Right atrium auricular region (tissue), 2 donors: ENCODE measurements around the gene VAX1. TPM values are rescaled to one million over a fixed set of nuclear protein-coding genes. Genes with fewer than 3 reads are reported as not detected.

Source experiments
- DNase-seq: peaks from one replicate; pipeline ENCODE4 v3.0.0-alpha.2; 2019; ENCODE audit warnings: low spot score
- H3K27ac ChIP-seq, 2 donors: fragments of 200-600 bp; sonication (generic); 1 replicate in 1 of 2; 2 replicates in 1 of 2; pipeline ENCODE4 v1.5.1; 2016 to 2019
- H3K27me3 ChIP-seq, 2 donors: fragments of 200-600 bp; sonication (generic); one replicate each; pipeline versions ENCODE4 v1.5.1 to v1.6.0; 2017 to 2019
- H3K36me3 ChIP-seq: fragments of 200-600 bp; sonication (generic); one replicate; pipeline ENCODE4 v1.5.1; 2016
- H3K4me1 ChIP-seq, 2 donors: fragments of 200-600 bp; sonication (generic); one replicate each; pipeline versions ENCODE4 v1.5.1 to v1.6.0; 2017 to 2019
- H3K4me3 ChIP-seq, 2 donors: fragments of 200-600 bp; sonication (generic); 1 replicate in 1 of 2; 2 replicates in 1 of 2; pipeline ENCODE4 v1.5.1; 2017 to 2019; ENCODE audit warnings: mild to moderate bottlenecking in 1 of 2, moderate library complexity in 1 of 2
- H3K9me3 ChIP-seq, 2 donors: fragments of 200-600 bp; sonication (generic); one replicate each; pipeline ENCODE4 v1.5.1; 2019
- total RNA-seq, 2 donors: library from RNA; depleted of rRNA; stranded (reverse); fragments of >200 nt; gene quantifications; one replicate each; pipeline ENCODE4 v1.1.0, GENCODE V29; 2016
- TF ChIP-seq, protein P1 (sequence below), 2 donors: fragments of 200-600 bp; sonication (generic); IDR thresholded peaks; one replicate each; pipeline ENCODE4 v1.5.1; 2019; ENCODE audit warnings: antibody characterized with exemption in 2 of 2

VAX1 gene
- total RNA-seq, 2 donors from 2014 or later = not detected

- Histone ChIP-seq H3K4me1 (peaks cover 0 to 14% of the 10 kb centered on the region in 2 donors), H3K4me3 (peak overlapping the region; percentile 11 to 43), H3K27me3 (peaks cover 0 to 6% of the 10 kb centered on the region in 2 donors), H3K9me3 (no peaks in the 10 kb centered on the region), H3K36me3 (no peaks in the 10 kb centered on the region), H3K27ac (no peak overlapping the region)
- peak; percentile 84 for DNase-seq
- TF ChIP-seq, protein P1, sequence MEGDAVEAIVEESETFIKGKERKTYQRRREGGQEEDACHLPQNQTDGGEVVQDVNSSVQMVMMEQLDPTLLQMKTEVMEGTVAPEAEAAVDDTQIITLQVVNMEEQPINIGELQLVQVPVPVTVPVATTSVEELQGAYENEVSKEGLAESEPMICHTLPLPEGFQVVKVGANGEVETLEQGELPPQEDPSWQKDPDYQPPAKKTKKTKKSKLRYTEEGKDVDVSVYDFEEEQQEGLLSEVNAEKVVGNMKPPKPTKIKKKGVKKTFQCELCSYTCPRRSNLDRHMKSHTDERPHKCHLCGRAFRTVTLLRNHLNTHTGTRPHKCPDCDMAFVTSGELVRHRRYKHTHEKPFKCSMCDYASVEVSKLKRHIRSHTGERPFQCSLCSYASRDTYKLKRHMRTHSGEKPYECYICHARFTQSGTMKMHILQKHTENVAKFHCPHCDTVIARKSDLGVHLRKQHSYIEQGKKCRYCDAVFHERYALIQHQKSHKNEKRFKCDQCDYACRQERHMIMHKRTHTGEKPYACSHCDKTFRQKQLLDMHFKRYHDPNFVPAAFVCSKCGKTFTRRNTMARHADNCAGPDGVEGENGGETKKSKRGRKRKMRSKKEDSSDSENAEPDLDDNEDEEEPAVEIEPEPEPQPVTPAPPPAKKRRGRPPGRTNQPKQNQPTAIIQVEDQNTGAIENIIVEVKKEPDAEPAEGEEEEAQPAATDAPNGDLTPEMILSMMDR (IDR thresholded peaks at IDR 0.05) = peak; percentile 63 to 79
Measured at GRCh38 chr10:117175901-117176534, 37.9 kb upstream of the VAX1 start.

DNA sequence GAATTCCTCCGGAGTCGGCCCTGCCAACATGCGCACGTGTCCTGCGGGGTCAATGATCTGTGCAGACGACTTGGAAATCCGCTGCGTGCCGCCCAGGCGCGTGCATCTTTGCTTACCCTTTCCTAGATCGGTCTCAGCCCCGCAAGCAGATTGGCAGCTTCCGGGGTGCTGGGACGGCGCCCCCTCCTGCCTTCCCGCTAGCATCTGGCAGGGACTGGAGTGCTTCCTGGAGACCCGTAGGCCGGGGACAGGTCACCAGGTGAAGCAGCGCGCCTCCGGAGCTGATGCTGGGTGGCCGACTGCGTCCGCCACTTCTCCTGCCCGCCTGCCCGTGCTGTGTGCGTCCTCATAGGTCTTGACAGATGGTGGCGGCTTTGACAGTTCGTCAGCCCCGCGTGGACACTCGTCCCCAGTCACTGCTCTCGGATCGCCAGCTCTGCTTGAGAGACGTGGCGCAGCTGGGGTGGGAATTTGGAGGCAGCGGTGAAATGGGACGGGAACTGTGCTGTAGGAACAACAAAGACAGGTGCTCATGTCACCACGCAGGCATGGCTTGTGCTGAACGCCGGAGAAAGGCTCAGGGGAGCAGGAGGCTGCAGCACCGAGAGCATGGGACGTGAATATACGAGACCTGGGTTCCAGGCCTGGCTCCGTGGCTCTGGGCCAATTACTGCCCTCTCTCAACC lies 37.3 kb upstream of the VAX1 start:
- Histone ChIP-seq H3K4me1 (peaks cover 0 to 14% of the 10 kb centered on the region in 2 donors), H3K4me3 (peak overlapping the region; percentile 11 to 43), H3K9me3 (no peaks in the 10 kb centered on the region), H3K36me3 (no peaks in the 10 kb centered on the region), H3K27ac (no peak overlapping the region), H3K27me3 (peaks cover 3 to 6% of the 10 kb centered on the region in 2 donors)
- no peak for DNase-seq
- TF ChIP-seq, protein P1 (IDR thresholded peaks at IDR 0.05) = peak; percentile 2 to 27

DNA sequence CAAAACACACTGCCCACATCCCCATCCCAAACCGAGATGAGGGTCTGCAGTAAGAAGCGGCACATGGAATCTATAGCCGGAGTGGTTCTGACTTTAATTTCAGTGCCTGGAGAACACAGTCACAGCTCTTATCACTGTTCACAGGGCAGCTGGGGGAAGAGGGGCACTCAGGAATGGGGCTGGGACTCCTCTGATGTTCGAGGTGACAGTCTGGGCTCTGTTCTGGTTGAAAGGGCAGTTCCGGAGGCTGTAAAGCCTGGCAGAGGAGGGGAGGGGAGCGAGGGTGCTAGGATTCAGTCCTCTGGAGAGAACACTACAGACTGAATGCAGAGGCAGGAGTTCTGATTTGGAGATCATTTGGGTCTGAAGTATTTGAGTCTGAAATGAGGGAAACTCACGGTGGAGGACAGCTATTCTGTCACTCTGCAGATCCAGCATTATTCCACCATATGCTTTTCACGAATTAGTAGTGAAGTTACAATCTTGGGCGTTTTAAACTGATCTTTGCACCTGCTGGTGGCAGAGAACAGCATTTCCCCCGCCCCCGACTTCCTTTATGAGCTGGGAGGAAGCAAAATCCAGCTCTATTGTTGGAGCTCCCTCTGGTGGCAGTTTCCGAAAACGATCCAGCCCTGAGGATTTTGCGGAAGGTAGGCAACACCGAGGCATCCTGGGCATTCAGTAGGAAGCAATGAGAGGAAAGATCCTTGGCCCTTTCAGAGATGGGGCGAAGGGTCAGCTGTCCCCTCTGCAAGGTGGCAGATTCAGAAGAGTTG lies 36.6 kb upstream of the VAX1 start:
- peaks cover 0 to 14% of the 10 kb centered on the region in 2 donors for H3K4me1 ChIP-seq
- H3K27me3 ChIP-seq = peaks cover 5% of the 10 kb centered on the region in 2 donors
- TF ChIP-seq, protein P1 (IDR thresholded peaks at IDR 0.05) = peak; percentile 77 to 88
- no peaks in the 10 kb centered on the region for H3K9me3 ChIP-seq
- peak; percentile 89 for DNase-seq
- H3K4me3 ChIP-seq = peak overlapping the region; percentile 6 to 43
- no peaks in the 10 kb centered on the region for H3K36me3 ChIP-seq
- no peak overlapping the region for H3K27ac ChIP-seq

- DNase-seq = no peak
- no peaks in the 10 kb centered on the region for H3K9me3 ChIP-seq
- peaks cover 0 to 33% of the 10 kb centered on the region in 2 donors for H3K4me1 ChIP-seq
- peaks cover 35 to 45% of the 10 kb centered on the region in 2 donors for H3K27me3 ChIP-seq
- H3K36me3 ChIP-seq = no peaks in the 10 kb centered on the region
- no peak overlapping the region for H3K4me3 ChIP-seq
- H3K27ac ChIP-seq = no peak overlapping the region
- TF ChIP-seq, protein P1 (IDR thresholded peaks at IDR 0.05) = no peak
Measured at GRCh38 chr10:117170244-117170643, 32.2 kb upstream of the VAX1 start.

DNA sequence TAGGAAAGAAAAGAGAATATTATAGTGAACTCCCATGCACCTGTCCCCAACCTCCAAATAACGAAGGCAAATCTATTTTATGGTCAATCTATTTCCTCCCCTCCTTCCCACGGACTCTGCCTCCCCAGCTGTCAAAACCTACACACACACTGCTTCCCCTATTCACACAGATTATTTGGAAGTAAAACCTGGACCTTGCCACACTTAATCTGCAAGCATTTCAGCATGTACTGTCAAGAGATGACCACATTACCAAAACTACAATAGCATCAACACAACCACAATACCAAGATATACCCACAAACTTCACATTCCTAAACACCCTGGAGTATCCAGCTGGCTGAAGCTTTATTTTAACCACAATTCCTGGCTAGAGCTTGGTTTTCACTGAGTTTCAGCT lies 31.4 kb upstream of the VAX1 start:
- TF ChIP-seq, protein P1 (IDR thresholded peaks at IDR 0.05) = no peak
- Histone ChIP-seq H3K4me1 (peaks cover 0 to 30% of the 10 kb centered on the region in 2 donors), H3K9me3 (no peaks in the 10 kb centered on the region), H3K27ac (no peak overlapping the region), H3K36me3 (no peaks in the 10 kb centered on the region), H3K27me3 (peaks cover 42 to 53% of the 10 kb centered on the region in 2 donors), H3K4me3 (no peak overlapping the region)
- no peak for DNase-seq
